ENCODE data around the gene ANKLE2. TPM values are rescaled to one million over a fixed set of nuclear protein-coding genes. Genes with fewer than 3 reads are reported as not detected.

The ANKLE2 gene
- 73.9 and 80.3 TPM in 2 replicates for total RNA-seq (2021)
- long read RNA-seq, full-length matches to known transcripts: 21 of 52 reads
- long read RNA-seq, partial matches to known transcripts: 7 of 52 reads
- long read RNA-seq, other reads (novel, unspliced or antisense): 24 of 52 reads

DNA sequence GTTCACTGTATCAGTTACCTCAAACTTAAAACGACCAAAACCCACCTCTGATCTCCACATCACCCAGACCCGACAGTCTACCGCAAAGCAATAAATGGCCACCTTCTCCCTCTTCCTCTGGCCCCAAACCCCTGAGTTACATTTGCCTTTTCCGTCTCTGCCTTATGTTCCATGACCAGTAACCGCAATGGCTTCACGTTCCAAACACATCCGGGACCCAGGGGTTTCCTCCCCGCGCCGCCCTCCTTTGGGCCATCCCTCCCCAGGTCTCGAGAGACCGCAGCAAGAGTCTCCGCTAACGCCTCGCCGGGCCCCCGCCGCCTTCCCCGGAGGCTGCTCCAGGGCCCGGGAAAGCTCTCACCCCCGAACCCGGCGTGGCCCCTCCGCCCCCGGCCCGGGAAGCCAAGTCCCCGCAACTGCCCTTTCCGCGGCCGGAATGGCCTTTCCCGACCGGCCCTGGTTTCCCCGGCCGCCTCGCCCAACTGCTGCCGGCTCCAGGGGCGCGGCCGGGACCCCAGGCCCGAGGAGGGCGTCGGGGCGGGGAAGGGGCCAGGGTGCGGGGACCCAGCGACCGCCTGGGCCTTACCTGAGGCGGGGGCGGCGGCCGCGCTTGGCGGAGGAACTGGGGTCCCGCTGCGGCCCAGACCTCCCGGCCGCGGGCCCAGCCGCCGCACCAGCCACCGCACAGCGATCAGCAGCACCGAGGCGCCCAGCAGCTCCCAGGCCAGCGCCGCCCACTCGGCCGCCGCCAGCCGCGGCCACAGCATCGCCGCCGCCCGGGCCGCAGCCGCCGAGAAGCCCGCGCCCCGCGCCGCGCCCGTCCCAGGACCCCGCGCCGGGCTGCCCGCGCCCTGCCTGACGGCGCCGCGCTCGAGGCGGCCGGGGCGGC lies at the start of gene ANKLE2:
TSS of gene ANKLE2 (minus strand) at position 801 of the 889 bp plus-strand sequence. CDS start at position 767, 34 bp downstream.
- DNase-seq: no peak
- TF ChIP-seq CTCF (conservative IDR thresholded peaks at IDR 0.05): no peak
- Histone ChIP-seq H2BK20ac (ENCODE audit: low read depth, low read length, poor library complexity, severe bottlenecking) (no peak within 1 kb of the TSS), H3T11ph (ENCODE audit: low read length) (no peak within 1 kb of the TSS), H2AFZ (ENCODE audit: low read length) (no peak within 1 kb of the TSS), H4K20me1 (ENCODE audit: control insufficient read depth, insufficient read depth, insufficient read length) (no peaks in the 10 kb centered on the region), H3K79me1 (ENCODE audit: insufficient read depth, low read depth, low read length, poor library complexity, severe bottlenecking) (peaks cover 12% of the 10 kb centered on the region), H3K4ac (ENCODE audit: low read depth, low read length) (no peak within 1 kb of the TSS; the same call in 1 of the 2 replicates), H2AK5ac (ENCODE audit: insufficient read length, low read length) (no peak within 1 kb of the TSS), H3K56ac (ENCODE audit: insufficient read length, low read depth, low read length) (no peak within 1 kb of the TSS), H2BK15ac (ENCODE audit: low read depth, low read length) (no peak within 1 kb of the TSS), H2BK120ac (ENCODE audit: low read depth, low read length, poor library complexity, severe bottlenecking) (peak within 1 kb of the TSS; percentile 1), H3K9me3 (ENCODE audit: control insufficient read depth, low read depth, low read length) (no peaks in the 10 kb centered on the region), H3K23ac (ENCODE audit: insufficient read length, low read depth, low read length) (no peak within 1 kb of the TSS), H2BK5ac (ENCODE audit: insufficient read length, low read length) (no peak within 1 kb of the TSS), H4K91ac (ENCODE audit: insufficient read length, low read depth, low read length) (no peak within 1 kb of the TSS), H3K23me2 (ENCODE audit: insufficient read length, low read depth, low read length, poor library complexity, severe bottlenecking) (peaks cover 7% of the 10 kb centered on the region), H3K27me3 (ENCODE audit: insufficient read depth, low read length) (no peaks in the 10 kb centered on the region), H3K14ac (ENCODE audit: insufficient read depth, low read length) (peak within 1 kb of the TSS; percentile 91), H3K18ac (ENCODE audit: insufficient read length, low read depth, low read length) (peak within 1 kb of the TSS; percentile 77), H3K27ac (ENCODE audit: insufficient read length, low read depth, low read length) (peak within 1 kb of the TSS; percentile 79), H3K4me1 (ENCODE audit: insufficient read depth, low read length) (no peaks in the 10 kb centered on the region), H3K9ac (ENCODE audit: extremely low read depth, insufficient read length, low read length) (peak within 1 kb of the TSS; percentile 93), H3K4me2 (ENCODE audit: insufficient read depth, insufficient read length, low read length) (peak within 1 kb of the TSS; percentile 96), H4K8ac (replicated peaks; ENCODE audit: insufficient read length, low read depth, low read length) (no peak within 1 kb of the TSS), H4K5ac (ENCODE audit: insufficient read length, low read depth, low read length) (no peak within 1 kb of the TSS), H3K79me2 (ENCODE audit: insufficient read depth, low read length) (peaks cover 26% of the 10 kb centered on the region; the same call in 1 of the 2 replicates), H2BK12ac (ENCODE audit: insufficient read length, low read depth, low read length) (no peak within 1 kb of the TSS)
- no CpG with 5 or more reads among the region's 97 CpGs for WGBS (ENCODE audit: extremely low coverage, insufficient read length, low lambda C conversion rate)
- peaks cover 0 to 1% of the 10 kb centered on the region in 2 experiments; a peak in 1 of 5 replicates for H3K9me3 Mint-ChIP-seq
- H3K4me1 Mint-ChIP-seq: peaks cover 5 to 14% of the 10 kb centered on the region in 2 experiments
- peaks cover 14 to 31% (median 21%) of the 10 kb centered on the region in 3 experiments; a peak in 6 of 7 replicates for H3K36me3 Mint-ChIP-seq (ENCODE audit: insufficient read depth in 1 of 3, low read depth in 3 of 3)
- H3K27ac Mint-ChIP-seq: peak within 1 kb of the TSS; percentile 41 to 92 (median 88)
- H3K4me3 Mint-ChIP-seq: peak within 1 kb of the TSS; percentile 91 to 94
- H3K27me3 Mint-ChIP-seq (ENCODE audit: low read depth): no peaks in the 10 kb centered on the region; the same call in 1 of the 2 replicates
